H1 (cell line): ENCODE measurements around the gene CACNA2D3. TPM values are rescaled to one million over a fixed set of nuclear protein-coding genes. Genes with fewer than 3 reads are reported as not detected.

Experiments
- CTCF ChIA-PET: fragments of 300-600 bp; sonication (Branson Sonifier 250); formaldehyde crosslinking; loops from one replicate; lab custom pipeline; 2021; ENCODE audit not compliant: partially characterized antibody; lab: Charles Lee
- POLR2A ChIA-PET: fragments of 300-600 bp; sonication (Branson Sonifier 250); formaldehyde crosslinking; loops from one replicate; lab custom pipeline; 2021; ENCODE audit warnings: inconsistent platforms; ENCODE audit not compliant: partially characterized antibody; lab: Charles Lee
- DNase-seq, 2 experiments: peaks; one replicate each; pipeline versions ENCODE4 v3.0.0 to v3.0.0-alpha.2; 2010 to 2022; ENCODE audit warnings: low spot score in 2 of 2, low read depth in 1 of 2, mixed read lengths in 1 of 2
- FAIRE-seq: peaks from 2 replicates; lab custom pipeline; 2011; peaks lifted over from hg19 to GRCh38; lab: Jason Lieb, UNC
- H2AFZ ChIP-seq: 2 replicates; pipeline ENCODE4 v1.8.1; 2012; ENCODE audit warnings: low read length, inconsistent platforms
- H2AK5ac ChIP-seq: 2 replicates; pipeline ENCODE4 v1.6.1; 2013; ENCODE audit warnings: low read depth, low read length
- H2BK120ac ChIP-seq: replicated peaks from 2 replicates; pipeline ENCODE3; 2013; ENCODE audit warnings: low read depth, low read length, inconsistent platforms
- H2BK12ac ChIP-seq: 2 replicates; pipeline ENCODE4 v1.6.1; 2013; ENCODE audit warnings: low read depth, low read length
- H2BK15ac ChIP-seq: 2 replicates; pipeline ENCODE4 v1.6.1; 2013; ENCODE audit warnings: low read length
- H2BK20ac ChIP-seq: 2 replicates; pipeline ENCODE4 v1.6.1; 2013; ENCODE audit warnings: low read length
- H2BK5ac ChIP-seq: 2 replicates; pipeline ENCODE4 v1.6.1; 2013; ENCODE audit warnings: low read depth, low read length
- H3K14ac ChIP-seq: 2 replicates; pipeline ENCODE4 v1.6.1; 2013; ENCODE audit warnings: inconsistent platforms; ENCODE audit not compliant: insufficient read length
- H3K18ac ChIP-seq: 2 replicates; pipeline ENCODE4 v1.6.1; 2013; ENCODE audit warnings: low read length; ENCODE audit errors: extremely low read depth
- H3K23ac ChIP-seq: 2 replicates; pipeline ENCODE4 v1.6.1; 2013; ENCODE audit warnings: inconsistent platforms; ENCODE audit not compliant: insufficient read length
- H3K23me2 ChIP-seq: 2 replicates; pipeline ENCODE4 v1.6.1; 2013; ENCODE audit warnings: low read depth, low read length
- H3K27ac ChIP-seq: 2 replicates; pipeline ENCODE4 v1.6.1; 2011; ENCODE audit warnings: low read depth, low read length, inconsistent platforms
- H3K27me3 ChIP-seq, 4 experiments: replicated peaks in 1 of 4; 1 replicate in 1 of 4; 2 replicates in 3 of 4; pipeline versions ENCODE4 v1.6.1 to v1.8.1; 2011 to 2013; ENCODE audit warnings: low read length in 3 of 4, mild to moderate bottlenecking in 3 of 4, inconsistent platforms in 2 of 4, mixed read lengths in 2 of 4, moderate library complexity in 1 of 4; ENCODE audit not compliant: control insufficient read depth in 3 of 4, insufficient read depth in 3 of 4; ENCODE audit errors: extremely low read depth in 1 of 4
- H3K36me3 ChIP-seq, 4 experiments: 2 replicates each; pipeline versions ENCODE4 v1.6.1 to v1.8.1; 2011 to 2013; ENCODE audit warnings: mild to moderate bottlenecking in 4 of 4, low read length in 3 of 4, moderate library complexity in 2 of 4, control low read depth in 1 of 4, inconsistent platforms in 1 of 4; ENCODE audit not compliant: insufficient read depth in 4 of 4, control insufficient read depth in 2 of 4
- H3K4ac ChIP-seq: replicated peaks from 2 replicates; pipeline ENCODE3; 2013; ENCODE audit warnings: low read length, low read depth, mixed read lengths, inconsistent platforms; ENCODE audit not compliant: insufficient read length
- H3K4me1 ChIP-seq, 4 experiments: replicated peaks in 1 of 4; 1 replicate in 1 of 4; 2 replicates in 3 of 4; pipeline versions ENCODE4 v1.6.1 to v1.8.1; 2011 to 2013; ENCODE audit warnings: low read length in 3 of 4, inconsistent platforms in 2 of 4, mixed read lengths in 1 of 4; ENCODE audit not compliant: insufficient read depth in 4 of 4, control insufficient read depth in 3 of 4
- H3K4me2 ChIP-seq, 2 experiments: 2 replicates each; pipeline versions ENCODE4 v1.6.1 to v1.8.1; 2011 to 2013; ENCODE audit warnings: low read depth in 2 of 2, low read length in 2 of 2, control low read depth in 1 of 2, inconsistent platforms in 1 of 2, mild to moderate bottlenecking in 1 of 2; ENCODE audit not compliant: insufficient read depth in 1 of 2
- H3K4me3 ChIP-seq, 4 experiments: fragments of 200-600, 300-600 bp in 1 of 4; sonication (generic), shearing (Covaris generic), sonication (Bioruptor Twin) in 1 of 4; 2 replicates each; pipeline versions ENCODE4 v1.5.1 to v1.8.1; 2011 to 2016; ENCODE audit warnings: low read length in 4 of 4, low read depth in 3 of 4, control low read depth in 2 of 4, inconsistent platforms in 2 of 4, mild to moderate bottlenecking in 2 of 4, mixed read lengths in 1 of 4, moderate library complexity in 1 of 4; ENCODE audit not compliant: insufficient read depth in 2 of 4; ENCODE audit errors: extremely low read depth in 1 of 4
- H3K56ac ChIP-seq: replicated peaks from 2 replicates; pipeline ENCODE3; 2013; ENCODE audit warnings: low read depth, mild to moderate bottlenecking, mixed read lengths, low read length, inconsistent platforms; ENCODE audit not compliant: insufficient read length
- H3K79me1 ChIP-seq: 2 replicates; pipeline ENCODE4 v1.6.1; 2013; ENCODE audit warnings: low read depth, low read length, control low read depth
- H3K79me2 ChIP-seq, 2 experiments: 2 replicates each; pipeline versions ENCODE4 v1.6.1 to v1.8.1; 2012 to 2013; ENCODE audit warnings: low read length in 2 of 2, mild to moderate bottlenecking in 2 of 2, inconsistent platforms in 1 of 2; ENCODE audit not compliant: insufficient read depth in 2 of 2, control insufficient read depth in 1 of 2
- H3K9ac ChIP-seq, 4 experiments: replicated peaks in 1 of 4; 1 replicate in 1 of 4; 2 replicates in 3 of 4; pipeline versions ENCODE4 v1.6.1 to v1.8.1; 2011 to 2013; ENCODE audit warnings: low read depth in 3 of 4, low read length in 3 of 4, control low read depth in 2 of 4, mild to moderate bottlenecking in 2 of 4, moderate library complexity in 2 of 4, inconsistent platforms in 1 of 4; ENCODE audit errors: extremely low read depth in 1 of 4
- H3K9me3 ChIP-seq, 2 experiments: 2 replicates each; pipeline versions ENCODE4 v1.6.1 to v1.8.1; 2012 to 2013; ENCODE audit warnings: mild to moderate bottlenecking in 2 of 2, moderate library complexity in 2 of 2, control low read depth in 1 of 2, inconsistent platforms in 1 of 2, low read depth in 1 of 2, low read length in 1 of 2, mixed read lengths in 1 of 2; ENCODE audit not compliant: insufficient read depth in 2 of 2
- H4K20me1 ChIP-seq, 2 experiments: replicated peaks in 1 of 2; 2 replicates each; pipeline versions ENCODE3 to v1.8.1; 2011 to 2013; ENCODE audit warnings: inconsistent platforms in 2 of 2, low read length in 2 of 2, mild to moderate bottlenecking in 1 of 2; ENCODE audit not compliant: insufficient read depth in 2 of 2, control insufficient read depth in 1 of 2
- H4K5ac ChIP-seq: 2 replicates; pipeline ENCODE4 v1.6.1; 2013; ENCODE audit warnings: low read length, low read depth, mixed read lengths, inconsistent platforms; ENCODE audit not compliant: insufficient read length
- H4K8ac ChIP-seq: 2 replicates; pipeline ENCODE4 v1.8.0; 2013; ENCODE audit warnings: mild to moderate bottlenecking, moderate library complexity, low read length, inconsistent platforms; ENCODE audit not compliant: insufficient read depth; ENCODE audit errors: extremely low read depth
- H4K91ac ChIP-seq: replicated peaks from 2 replicates; pipeline ENCODE3; 2013; ENCODE audit warnings: low read length, mixed read lengths, inconsistent platforms; ENCODE audit not compliant: insufficient read length
- BRCA1 ChIP-seq: IDR thresholded peaks from 2 replicates; pipeline ENCODE4 v1.6.1; 2012; ENCODE audit warnings: low read depth, low read length, improper control_type of control experiment
- CBX5 ChIP-seq: fragments of 300-800, 300-1000 bp; sonication (generic); IDR thresholded peaks from 2 replicates; pipeline ENCODE4 v1.7.1; 2016; ENCODE audit warnings: antibody characterized with exemption, low read length, low read depth
- CBX8 ChIP-seq: fragments of 300-800, 300-1000 bp; sonication (generic); IDR thresholded peaks from 2 replicates; pipeline ENCODE4 v1.7.1; 2016; ENCODE audit warnings: low read depth, low read length, borderline replicate concordance
- CTBP2 ChIP-seq: IDR thresholded peaks from 2 replicates; pipeline ENCODE4 v1.7.0; 2011; ENCODE audit warnings: borderline replicate concordance, mild to moderate bottlenecking, moderate library complexity, mixed read lengths, low read length; ENCODE audit not compliant: insufficient read depth, insufficient read length
- EP300 ChIP-seq, 2 experiments: IDR thresholded peaks; 1 replicate in 1 of 2; 2 replicates in 1 of 2; pipeline ENCODE4 v1.6.1; 2011 to 2012; ENCODE audit warnings: low read depth in 2 of 2, low read length in 2 of 2, mild to moderate bottlenecking in 2 of 2, borderline replicate concordance in 1 of 2, inconsistent platforms in 1 of 2, moderate library complexity in 1 of 2
- EZH2 ChIP-seq: fragments of 200-600 bp; sonication (generic); IDR thresholded peaks from 2 replicates; pipeline ENCODE4 v1.7.1; 2012; ENCODE audit warnings: low read depth, mild to moderate bottlenecking, moderate library complexity, low read length, inconsistent platforms; ENCODE audit not compliant: severe bottlenecking
- NRF1 ChIP-seq: IDR thresholded peaks from 2 replicates; pipeline ENCODE4 v1.6.1; 2011; ENCODE audit warnings: mild to moderate bottlenecking, low read depth, low read length, improper control_type of control experiment
- PHF8 ChIP-seq: fragments of 200-600 bp; sonication (generic); conservative IDR thresholded peaks from 2 replicates; pipeline ENCODE4 v1.7.1; 2012; ENCODE audit warnings: low read depth, mild to moderate bottlenecking, inconsistent platforms, low read length, moderate library complexity
- POLR2AphosphoS5 ChIP-seq: IDR thresholded peaks from 2 replicates; pipeline ENCODE4 v1.6.1; 2011; ENCODE audit warnings: low read depth, low read length
- SIRT6 ChIP-seq: IDR thresholded peaks from one replicate; pipeline ENCODE4 v1.7.1; 2012; ENCODE audit warnings: low read length, inconsistent platforms
- SP2 ChIP-seq: IDR thresholded peaks from 2 replicates; pipeline ENCODE4 v1.6.1; 2012; ENCODE audit warnings: mild to moderate bottlenecking, low read length, inconsistent platforms
- SRF ChIP-seq: IDR thresholded peaks from 2 replicates; pipeline ENCODE4 v1.6.1; 2011; ENCODE audit warnings: mild to moderate bottlenecking, low read depth, low read length, moderate library complexity
- TAF1 ChIP-seq: IDR thresholded peaks from 2 replicates; pipeline ENCODE4 v1.6.1; 2011; ENCODE audit warnings: mild to moderate bottlenecking, low read depth, low read length
- TAF7 ChIP-seq: optimal IDR thresholded peaks from 2 replicates; pipeline ENCODE3; 2011; ENCODE audit warnings: low read depth, mild to moderate bottlenecking, inconsistent platforms, low read length, moderate library complexity, borderline replicate concordance
- YY1 ChIP-seq: IDR thresholded peaks from 2 replicates; pipeline ENCODE4 v1.6.1; 2011; ENCODE audit warnings: low read depth, mild to moderate bottlenecking, low read length
- WGBS, 2 experiments: shearing (Covaris generic) in 1 of 2; methylation state at CpG; one replicate each; pipeline versions ENCODE4 v1.1.6 to v1.1.7; 2013 to 2015; ENCODE audit warnings: low lambda C conversion rate in 2 of 2, mixed read lengths in 2 of 2, inconsistent platforms in 1 of 2, low coverage in 1 of 2, missing lambda C conversion rate in 1 of 2; ENCODE audit not compliant: insufficient replicate concordance in 2 of 2, insufficient coverage in 1 of 2, insufficient read length in 1 of 2; ENCODE audit errors: extremely low coverage in 1 of 2, missing lambda C conversion rate in 1 of 2; 5-methylcytosine and 5-hydroxymethylcytosine counted together
- polyA plus RNA-seq, 7 experiments: library from polyadenylated mRNA; depleted of rRNA in 3 of 7; stranded (reverse) in 5 of 7; unstranded in 2 of 7; fragments of >200 nt in 5 of 7; fragments of 200-250 nt in 2 of 7; gene quantifications; 1 replicate in 5 of 7; 2 replicates in 1 of 7; 4 replicates in 1 of 7; pipeline versions ENCODE4 v1.2.1 to v1.2.3, GENCODE V29; 2011 to 2013; ENCODE audit warnings: missing spikeins in 2 of 7, mixed read lengths in 2 of 7
- total RNA-seq: library from RNA; stranded (reverse); fragmentation: NEBNext Ultra II Directional; extraction: Animal tissue kit (Norgen Biotek cat#: 25700); gene quantifications from 2 replicates; pipeline ENCODE4 v1.2.1, GENCODE V29; 2021

The CACNA2D3 gene
- total and polyA plus RNA-seq, 2 of the 8 experiments (the other 6 are each of a cell fraction or from before 2014, with no cell fraction given): 1.5 to 1.8 TPM

DNA sequence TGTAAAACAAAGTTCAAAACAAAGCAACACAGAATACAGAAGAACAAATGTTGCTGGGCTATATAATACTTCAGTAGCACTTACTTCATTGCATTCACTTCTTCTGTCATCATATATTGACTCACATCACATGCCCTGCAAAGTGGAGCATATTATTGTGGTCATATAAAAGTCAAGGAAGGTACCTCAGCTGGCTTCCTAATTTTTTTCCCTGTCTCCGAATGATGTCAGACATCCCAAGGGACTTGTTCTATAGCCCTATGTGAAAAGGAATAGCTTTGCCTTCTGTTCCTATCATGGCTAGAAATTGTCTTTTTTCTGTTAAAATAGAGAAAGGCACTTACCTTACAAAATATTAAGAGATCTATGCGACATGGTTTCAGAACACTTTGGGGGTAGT, 696.1 kb downstream of the CACNA2D3 start:
- Histone ChIP-seq H2BK20ac (no peak overlapping the region), H4K5ac (no peak overlapping the region), H3K9me3 (no peaks in the 10 kb centered on the region), H3K14ac (no peak overlapping the region), H2BK12ac (no peak overlapping the region), H3K23me2 (no peaks in the 10 kb centered on the region), H3K4me1 (peaks cover 0 to 6% (median under 1%) of the 10 kb centered on the region in 4 experiments; a peak in 1 of 7 replicates), H3K23ac (no peak overlapping the region), H4K91ac (no peak overlapping the region), H2BK5ac (no peak overlapping the region), H4K20me1 (peaks cover 2% of the 10 kb centered on the region in 2 experiments), H3K4ac (no peak overlapping the region), H2BK15ac (no peak overlapping the region), H3K27me3 (peaks cover 36 to 67% (median 54%) of the 10 kb centered on the region in 4 experiments), H2AFZ (no peak overlapping the region), H3K18ac (no peak overlapping the region), H3K4me3 (no peak overlapping the region), H3K79me2 (no peaks in the 10 kb centered on the region), H3K56ac (no peak overlapping the region), H2BK120ac (no peak overlapping the region), H3K4me2 (no peak overlapping the region), H3K27ac (no peak overlapping the region), H3K79me1 (no peaks in the 10 kb centered on the region), H2AK5ac (no peak overlapping the region), H3K36me3 (no peaks in the 10 kb centered on the region), H4K8ac (no peak overlapping the region), H3K9ac (no peak overlapping the region)
- WGBS, 2 experiments: 91% methylated on average over 2 of the region's 2 CpGs; no CpG with 5 or more reads in 1 of the 2 experiments
- ChIA-PET CTCF (interaction anchor here (5.0 kb wide), 1 partner anchor 12 kb away, joined by 26 read pairs; no protein-coding TSS in a partner anchor), POLR2A (no interaction called here)
- FAIRE-seq (no peak), DNase-seq (no peak)
- no peak for TF ChIP-seq CBX8
- no peak for TF ChIP-seq SRF
- no peak for TF ChIP-seq POLR2AphosphoS5
- no peak for TF ChIP-seq SIRT6
- TF ChIP-seq CBX5: no peak
- TF ChIP-seq BRCA1: no peak
- no peak for TF ChIP-seq PHF8
- TF ChIP-seq NRF1: no peak
- no peak for TF ChIP-seq EZH2
- TF ChIP-seq CTBP2: no peak
- no peak for TF ChIP-seq TAF7
- TF ChIP-seq YY1: no peak
- no peak for TF ChIP-seq TAF1
- no peak for TF ChIP-seq SP2
- TF ChIP-seq EP300 (IDR thresholded peaks at IDR 0.05; ENCODE audit: borderline replicate concordance in 1 of 2, low read depth in 2 of 2, low read length in 2 of 2): no peak
